Activated naive CD8-positive, alpha-beta T cell treated with anti-CD3 and anti-CD28 coated beads, Interleukin-2, amount 50 U/mL, for 24 hours (primary cell): ENCODE results near the gene DLG2.

Experiments used
- ATAC-seq: fragments of 150-1000 bp; cut with Tn5 transposase; one replicate; pipeline ENCODE4 v1.10.0; 2021
- DNase-seq: peaks from one replicate; pipeline ENCODE4 v3.0.0; 2021
- H3K27ac Mint-ChIP-seq: one replicate; pipeline ENCODE4 v1.8.0; 2021; ENCODE audit warnings: mild to moderate bottlenecking, mixed read lengths
- H3K27me3 Mint-ChIP-seq: one replicate; pipeline ENCODE4 v1.8.0; 2021; ENCODE audit warnings: mixed read lengths
- H3K36me3 Mint-ChIP-seq: one replicate; pipeline ENCODE4 v1.8.0; 2021; ENCODE audit warnings: low read depth, mixed read lengths
- H3K4me1 Mint-ChIP-seq: one replicate; pipeline ENCODE4 v1.8.0; 2021; ENCODE audit warnings: mixed read lengths
- H3K4me3 Mint-ChIP-seq: one replicate; pipeline ENCODE4 v1.8.0; 2021; ENCODE audit warnings: mild to moderate bottlenecking, moderate library complexity, mixed read lengths
- H3K9me3 Mint-ChIP-seq: one replicate; pipeline ENCODE4 v1.8.0; 2021; ENCODE audit warnings: mixed read lengths

Gene DLG2

DNA sequence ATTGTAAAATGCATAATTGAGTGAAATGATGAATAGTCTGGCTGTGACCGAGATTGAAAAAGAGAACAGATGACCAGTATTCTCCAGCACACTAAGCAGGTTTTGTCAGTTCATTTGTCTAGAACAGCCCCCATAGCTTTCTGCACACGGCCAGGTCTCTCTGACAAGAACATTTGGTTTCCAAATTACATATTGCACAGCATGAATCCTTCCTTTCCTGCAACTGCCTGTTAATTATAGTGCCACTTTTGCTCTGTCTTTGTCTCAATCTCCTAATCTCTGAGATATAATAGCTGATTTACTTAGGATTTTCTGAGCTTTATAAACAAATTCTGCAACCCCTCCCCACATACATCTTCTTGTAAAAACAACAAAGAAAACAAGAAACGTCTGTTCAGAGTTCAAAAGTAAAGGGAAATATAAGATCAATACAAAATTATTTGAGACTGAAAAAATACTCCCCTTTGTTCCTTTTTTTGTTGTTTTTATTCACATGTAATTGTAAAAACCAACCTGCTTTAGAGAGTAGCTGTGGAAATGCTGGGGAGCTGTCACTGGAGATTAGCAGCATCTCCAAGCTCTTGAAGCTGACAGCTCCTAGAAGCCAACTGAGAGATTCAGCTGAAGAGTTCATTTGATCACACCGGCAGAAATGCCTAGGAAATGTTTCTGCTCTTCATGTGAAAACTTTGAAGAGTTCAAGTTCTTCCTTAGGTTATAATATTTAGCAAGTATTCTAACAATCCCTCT, 998.1 kb downstream of the DLG2 start:
- no peaks in the 10 kb centered on the region for H3K36me3 Mint-ChIP-seq
- no peaks in the 10 kb centered on the region for H3K27me3 Mint-ChIP-seq
- peaks cover 8% of the 10 kb centered on the region for H3K9me3 Mint-ChIP-seq
- DNase-seq (no peak), ATAC-seq (no peak)
- no peak overlapping the region for H3K4me3 Mint-ChIP-seq
- H3K4me1 Mint-ChIP-seq, result no peaks in the 10 kb centered on the region
- no peak overlapping the region for H3K27ac Mint-ChIP-seq

DNA sequence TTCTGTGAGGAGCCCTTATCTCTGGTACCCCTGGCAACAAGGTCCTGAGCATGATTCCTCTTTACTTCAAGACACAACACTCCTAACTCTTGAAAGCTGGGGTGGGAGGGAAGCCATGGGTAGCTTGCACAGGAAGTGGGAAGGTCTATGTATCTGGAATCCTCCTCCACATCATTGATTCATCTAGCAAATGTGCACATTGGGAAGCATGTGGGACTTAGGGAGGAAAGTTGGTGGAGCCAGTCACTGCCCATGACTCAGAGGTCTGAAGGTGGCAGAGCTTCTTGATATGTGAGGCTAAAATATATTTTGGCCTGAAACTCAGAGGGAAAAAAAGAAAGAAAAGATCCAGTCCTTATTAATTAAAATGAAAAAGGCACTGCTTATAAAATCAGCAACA, 1000.9 kb downstream of the DLG2 start:
- H3K4me3 Mint-ChIP-seq, result no peak overlapping the region
- ATAC-seq (no peak), DNase-seq (no peak)
- no peaks in the 10 kb centered on the region for H3K4me1 Mint-ChIP-seq
- peaks cover 8% of the 10 kb centered on the region for H3K9me3 Mint-ChIP-seq
- H3K27ac Mint-ChIP-seq, result no peak overlapping the region
- H3K27me3 Mint-ChIP-seq, result no peaks in the 10 kb centered on the region
- H3K36me3 Mint-ChIP-seq, result no peaks in the 10 kb centered on the region

DNA sequence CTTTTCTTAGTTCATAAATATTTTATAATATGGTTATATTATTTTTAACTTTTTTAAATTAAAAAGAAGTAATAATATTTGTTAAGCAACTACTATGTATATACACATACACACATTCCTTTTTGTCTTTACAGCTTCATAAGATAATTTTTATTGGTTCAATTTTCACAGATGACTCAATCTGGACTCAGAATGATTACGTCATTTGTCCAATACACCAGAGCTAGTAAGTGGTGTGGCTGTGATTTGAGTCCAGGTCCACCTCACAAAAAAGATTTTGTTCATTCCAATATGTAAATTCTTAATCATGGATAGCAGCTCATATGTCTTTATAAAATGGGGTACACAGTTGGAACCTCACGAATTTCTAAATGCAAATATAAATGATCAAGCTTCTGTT, 1014.5 kb downstream of the DLG2 start:
- ATAC-seq (no peak), DNase-seq (no peak)
- no peaks in the 10 kb centered on the region for H3K27me3 Mint-ChIP-seq
- H3K4me3 Mint-ChIP-seq, result no peak overlapping the region
- H3K36me3 Mint-ChIP-seq, result no peaks in the 10 kb centered on the region
- no peaks in the 10 kb centered on the region for H3K4me1 Mint-ChIP-seq
- H3K27ac Mint-ChIP-seq, result no peak overlapping the region
- H3K9me3 Mint-ChIP-seq, result peaks cover 7% of the 10 kb centered on the region

DNA sequence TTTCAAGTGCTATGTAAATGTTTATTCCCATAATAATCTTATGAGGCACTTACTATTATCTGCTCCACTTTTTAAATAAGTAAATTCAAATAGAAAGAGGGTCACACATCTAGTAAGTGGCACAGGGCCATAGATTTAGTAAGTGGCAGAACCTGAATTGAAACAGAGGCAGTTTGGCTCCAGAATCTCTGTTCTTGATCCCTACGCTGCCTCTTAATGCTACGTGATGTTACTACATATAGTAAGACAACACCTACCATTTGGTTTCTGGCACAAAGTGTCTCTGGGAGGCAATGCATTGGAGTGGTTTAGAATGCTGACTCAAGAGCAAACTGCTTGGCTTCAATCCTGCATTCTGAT, 1018.3 kb downstream of the DLG2 start:
- Mint-ChIP-seq H3K9me3 (peaks cover 7% of the 10 kb centered on the region), H3K27me3 (no peaks in the 10 kb centered on the region), H3K36me3 (no peaks in the 10 kb centered on the region), H3K4me3 (no peak overlapping the region), H3K4me1 (no peaks in the 10 kb centered on the region), H3K27ac (no peak overlapping the region)
- DNase-seq (no peak), ATAC-seq (no peak)

DNA sequence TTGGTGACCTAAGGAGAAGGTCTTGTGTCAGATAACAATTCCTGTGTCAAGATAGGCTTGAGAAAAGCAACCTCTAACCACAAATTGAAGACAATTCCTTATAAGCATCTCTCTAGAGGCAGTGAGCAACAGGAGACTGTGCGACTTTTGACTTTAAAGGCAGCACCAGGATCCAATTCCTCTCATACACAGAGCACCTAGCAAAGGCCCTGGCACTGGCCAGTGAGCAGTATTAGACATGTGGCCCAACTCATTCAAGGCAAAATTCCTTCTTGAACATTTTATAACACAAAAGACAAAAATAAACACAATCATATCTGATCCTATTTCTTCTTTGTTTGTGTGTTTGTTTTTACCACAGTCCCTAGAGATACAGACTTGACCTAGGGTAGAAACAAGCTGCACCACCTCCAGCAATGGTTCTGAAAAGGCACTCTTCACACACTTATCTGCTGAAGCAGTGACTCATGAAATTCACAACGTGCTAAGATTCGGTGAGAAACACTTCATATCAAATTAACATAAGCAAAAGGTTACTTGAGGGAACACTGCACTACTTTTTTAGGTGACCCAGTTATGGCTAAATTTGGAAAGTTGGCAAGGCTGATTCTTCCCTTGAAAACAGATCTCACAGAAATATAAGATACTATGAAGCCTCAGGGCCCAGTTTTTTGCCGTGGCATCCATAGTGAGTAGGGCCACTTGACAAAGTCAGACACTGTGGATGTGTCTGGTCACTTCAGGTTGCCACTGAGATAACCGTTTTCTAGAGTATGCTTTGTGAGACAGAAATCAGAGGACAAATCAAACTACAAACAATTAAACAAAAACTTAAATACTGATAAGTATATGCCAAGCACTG, 1018.9 kb downstream of the DLG2 start:
- H3K4me1 Mint-ChIP-seq, result no peaks in the 10 kb centered on the region
- H3K36me3 Mint-ChIP-seq, result no peaks in the 10 kb centered on the region
- no peak overlapping the region for H3K27ac Mint-ChIP-seq
- H3K27me3 Mint-ChIP-seq, result no peaks in the 10 kb centered on the region
- peaks cover 7% of the 10 kb centered on the region for H3K9me3 Mint-ChIP-seq
- no peak for DNase-seq
- ATAC-seq, result no peak
- H3K4me3 Mint-ChIP-seq, result no peak overlapping the region

DNA sequence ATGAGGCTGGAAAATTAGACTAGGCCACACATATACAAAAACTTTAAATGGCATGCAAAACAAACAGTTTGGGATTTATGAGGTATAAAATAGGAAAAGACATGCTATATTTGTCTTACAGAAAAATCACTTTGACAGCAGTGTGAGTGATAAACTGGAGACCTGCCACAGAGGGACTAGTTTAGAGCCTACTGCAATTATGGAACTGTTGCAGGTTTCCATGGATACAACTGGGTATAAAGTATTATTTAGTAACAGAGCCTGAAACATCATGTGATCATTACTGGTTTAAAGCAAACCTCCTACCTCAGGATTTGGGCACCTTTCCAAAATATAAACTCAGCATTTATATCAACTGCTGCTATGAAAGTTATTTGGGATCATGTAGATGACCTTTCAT, 1032.5 kb downstream of the DLG2 start:
- H3K4me1 Mint-ChIP-seq, result no peaks in the 10 kb centered on the region

DNA sequence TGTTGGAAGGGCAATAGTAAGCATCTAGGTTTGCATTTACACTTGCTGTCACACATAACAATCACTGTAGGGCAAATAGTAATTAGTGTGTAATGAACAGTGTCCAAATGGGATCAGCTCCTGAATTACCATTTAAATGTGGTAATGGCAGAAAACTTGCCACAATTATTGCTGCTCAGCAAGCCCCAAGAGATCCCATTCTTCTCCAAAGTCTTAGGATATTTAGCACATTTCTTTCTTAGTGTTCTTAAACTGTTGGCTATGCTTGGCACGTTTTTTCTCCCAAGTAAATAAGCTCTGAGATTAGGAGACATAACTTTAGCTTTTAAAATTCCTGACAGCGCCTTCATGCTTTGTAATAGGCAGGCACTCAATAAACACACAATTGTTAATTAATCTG, 1037.0 kb downstream of the DLG2 start:
- Mint-ChIP-seq H3K27me3 (no peaks in the 10 kb centered on the region), H3K4me1 (no peaks in the 10 kb centered on the region), H3K9me3 (peaks cover 7% of the 10 kb centered on the region)

More for the DNA sequence above, 1032.5 kb downstream of the DLG2 start:
- no peak overlapping the region for H3K27ac Mint-ChIP-seq
- peaks cover 7% of the 10 kb centered on the region for H3K9me3 Mint-ChIP-seq
- H3K36me3 Mint-ChIP-seq, result no peaks in the 10 kb centered on the region
- H3K4me3 Mint-ChIP-seq, result no peak overlapping the region
- DNase-seq, result no peak
- H3K27me3 Mint-ChIP-seq, result no peaks in the 10 kb centered on the region
- no peak for ATAC-seq

DNA sequence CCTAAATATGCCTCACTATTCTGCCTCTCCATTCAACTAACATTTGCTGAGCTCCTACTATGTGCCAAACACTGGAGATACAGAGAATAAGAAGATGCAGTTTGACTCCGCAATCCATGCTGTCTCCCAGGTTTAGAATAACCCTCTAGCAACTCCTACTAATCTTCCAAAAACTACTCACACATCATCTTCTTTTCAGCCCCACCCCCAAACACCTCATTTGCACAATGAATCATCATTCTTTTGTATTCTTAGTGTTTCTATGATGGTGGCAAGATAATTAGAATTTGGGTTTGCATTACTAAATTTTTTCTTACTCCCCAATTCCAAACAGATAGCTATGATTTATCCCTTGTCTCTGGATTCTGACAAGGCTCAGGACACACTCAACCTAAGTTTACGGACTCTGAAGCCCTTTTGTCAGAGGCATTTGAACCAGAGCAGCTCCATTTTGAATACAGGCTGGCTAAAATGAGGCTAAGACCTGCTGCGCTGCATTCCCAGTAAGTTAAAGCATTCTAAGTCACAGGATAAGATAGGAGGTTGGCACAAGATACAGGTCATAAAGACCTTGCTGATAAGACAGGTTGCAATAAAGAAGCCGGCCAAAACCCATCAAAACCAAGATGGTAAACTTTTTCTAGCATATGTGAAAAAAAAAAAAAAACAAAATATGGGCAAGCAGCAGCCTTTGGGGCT, 1038.9 kb downstream of the DLG2 start:
- DNase-seq, result no peak
- Mint-ChIP-seq H3K36me3 (no peaks in the 10 kb centered on the region), H3K4me3 (no peak overlapping the region), H3K9me3 (no peaks in the 10 kb centered on the region), H3K27ac (no peak overlapping the region), H3K4me1 (no peaks in the 10 kb centered on the region), H3K27me3 (no peaks in the 10 kb centered on the region)
- no peak for ATAC-seq

More for the DNA sequence above, 1037.0 kb downstream of the DLG2 start:
- no peak overlapping the region for H3K4me3 Mint-ChIP-seq
- DNase-seq, result no peak
- no peak overlapping the region for H3K27ac Mint-ChIP-seq
- H3K36me3 Mint-ChIP-seq, result no peaks in the 10 kb centered on the region
- ATAC-seq, result no peak

DNA sequence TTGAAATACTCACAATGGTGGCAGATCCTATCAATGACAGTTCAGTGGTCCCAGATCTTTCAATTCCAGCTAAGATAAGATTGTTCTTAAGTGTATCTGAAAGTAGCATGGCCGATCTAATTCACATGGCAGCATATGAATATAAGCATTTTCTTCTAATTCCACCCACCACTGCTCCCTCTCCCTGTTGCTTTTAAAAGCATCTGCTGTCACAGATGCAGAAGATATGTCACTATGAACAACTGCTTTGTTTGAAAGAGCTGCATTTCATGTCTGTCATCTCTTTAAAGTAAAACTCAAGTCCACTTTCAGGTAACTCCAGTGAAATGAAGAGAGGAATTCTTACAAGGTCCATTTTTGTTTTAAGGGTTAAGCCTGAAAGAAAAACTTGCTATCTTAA, 1044.0 kb downstream of the DLG2 start:
- H3K4me1 Mint-ChIP-seq, result no peaks in the 10 kb centered on the region
- no peak overlapping the region for H3K4me3 Mint-ChIP-seq
- ATAC-seq, result no peak
- H3K9me3 Mint-ChIP-seq, result no peaks in the 10 kb centered on the region
- no peak overlapping the region for H3K27ac Mint-ChIP-seq
- no peaks in the 10 kb centered on the region for H3K36me3 Mint-ChIP-seq
- no peaks in the 10 kb centered on the region for H3K27me3 Mint-ChIP-seq
- DNase-seq, result no peak

DNA sequence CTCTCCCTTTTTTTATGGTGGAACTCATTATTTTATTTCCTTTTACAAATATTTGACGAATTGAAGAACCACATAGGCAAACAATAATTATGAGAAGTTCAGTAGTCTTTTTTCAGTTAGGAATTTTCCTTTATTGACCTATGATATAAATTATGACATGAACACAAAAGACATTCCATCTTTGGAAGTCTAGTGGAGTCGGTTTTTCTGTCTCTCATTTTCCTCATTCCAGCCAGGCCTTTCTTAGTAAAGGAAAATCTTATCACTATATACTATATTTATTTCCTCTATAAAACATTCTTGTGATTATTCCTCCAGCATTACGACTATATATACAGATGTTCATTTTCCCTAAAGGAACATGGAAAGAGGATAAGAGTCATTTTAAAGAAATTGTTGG, 1046.1 kb downstream of the DLG2 start:
- Mint-ChIP-seq H3K4me3 (no peak overlapping the region), H3K9me3 (peaks cover 7% of the 10 kb centered on the region), H3K27ac (no peak overlapping the region), H3K27me3 (no peaks in the 10 kb centered on the region), H3K36me3 (no peaks in the 10 kb centered on the region), H3K4me1 (no peaks in the 10 kb centered on the region)
- ATAC-seq (no peak), DNase-seq (no peak)

DNA sequence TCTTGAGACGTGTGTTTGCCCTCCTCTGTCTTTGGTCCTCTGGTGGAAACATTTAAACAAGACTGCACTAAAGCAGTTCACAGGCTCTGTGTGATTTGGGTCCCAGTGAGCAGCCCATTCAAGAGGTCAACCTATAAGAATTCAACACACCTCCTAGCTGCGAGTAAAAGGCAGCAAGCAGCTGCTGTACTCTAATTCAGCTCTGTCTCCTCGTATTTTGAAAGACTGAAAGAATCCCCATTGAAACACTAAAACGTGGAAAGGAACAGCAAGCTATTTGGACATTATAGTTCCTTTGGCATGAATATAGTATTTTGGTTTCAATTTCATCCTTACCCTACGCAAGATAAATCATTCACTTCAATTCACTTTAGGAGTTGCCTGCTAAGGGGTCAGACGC, 1046.7 kb downstream of the DLG2 start:
- DNase-seq (no peak), ATAC-seq (no peak)
- Mint-ChIP-seq H3K4me1 (no peaks in the 10 kb centered on the region), H3K9me3 (peaks cover 7% of the 10 kb centered on the region), H3K36me3 (no peaks in the 10 kb centered on the region), H3K4me3 (no peak overlapping the region), H3K27ac (no peak overlapping the region), H3K27me3 (no peaks in the 10 kb centered on the region)

DNA sequence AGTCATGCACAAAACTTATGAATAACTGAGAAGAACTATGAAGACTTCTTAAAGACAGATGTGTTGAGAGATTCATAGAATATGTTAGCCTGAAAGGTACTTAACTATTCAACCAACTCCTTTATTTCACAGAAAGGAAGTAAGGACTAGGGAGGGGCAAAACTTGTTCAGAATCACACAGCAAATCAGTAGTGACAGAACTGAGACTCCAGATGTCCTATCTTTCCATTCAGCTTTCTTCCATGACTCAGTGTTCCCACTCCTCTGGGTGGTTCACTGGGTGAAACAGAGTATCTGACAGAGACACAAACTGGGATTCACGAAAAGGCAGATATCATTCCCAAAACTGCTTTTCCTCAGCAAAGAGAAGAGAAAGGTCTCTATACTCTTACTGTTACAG, 1053.3 kb downstream of the DLG2 start:
- Mint-ChIP-seq H3K27ac (no peak overlapping the region), H3K36me3 (no peaks in the 10 kb centered on the region), H3K4me3 (no peak overlapping the region), H3K9me3 (peaks cover 29% of the 10 kb centered on the region), H3K4me1 (no peaks in the 10 kb centered on the region), H3K27me3 (no peaks in the 10 kb centered on the region)
- DNase-seq (no peak), ATAC-seq (no peak)

DNA sequence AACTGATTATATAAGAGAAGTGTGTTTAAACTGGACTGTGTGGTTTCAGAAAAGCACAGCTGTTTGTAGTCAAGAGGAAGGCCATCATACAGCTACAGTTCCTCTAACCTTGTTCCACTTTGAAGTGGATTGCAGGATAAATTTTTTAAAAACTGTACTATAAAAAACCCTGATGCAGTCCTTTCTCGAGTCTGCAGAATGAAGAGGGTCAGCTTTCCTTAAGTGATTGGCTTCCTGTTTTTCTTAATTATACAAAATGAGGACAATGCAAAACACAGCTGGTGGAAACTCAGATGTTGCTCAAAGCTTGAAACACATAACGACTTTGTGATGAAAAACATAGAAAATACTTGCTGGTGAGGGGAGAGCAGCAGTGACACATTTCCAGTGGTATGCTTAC, 1060.5 kb downstream of the DLG2 start:
- no peak overlapping the region for H3K27ac Mint-ChIP-seq
- no peaks in the 10 kb centered on the region for H3K4me1 Mint-ChIP-seq
- no peak overlapping the region for H3K4me3 Mint-ChIP-seq
- H3K27me3 Mint-ChIP-seq, result no peaks in the 10 kb centered on the region
- H3K36me3 Mint-ChIP-seq, result no peaks in the 10 kb centered on the region
- H3K9me3 Mint-ChIP-seq, result peaks cover 21% of the 10 kb centered on the region
- no peak for DNase-seq
- no peak for ATAC-seq

DNA sequence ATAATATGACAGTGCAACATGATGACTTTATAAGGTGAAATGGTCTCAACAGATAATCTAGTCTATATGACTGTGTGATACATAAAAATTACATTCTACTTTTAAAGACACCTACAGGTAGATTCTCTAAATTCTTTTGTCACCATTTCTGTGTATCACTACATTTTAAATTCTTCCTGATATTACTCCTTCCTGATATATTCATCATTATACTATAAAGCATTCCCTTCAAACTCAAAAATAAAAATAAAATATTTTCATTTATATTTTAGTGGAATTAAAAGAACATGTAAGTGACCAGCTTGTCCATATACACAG, 1062.3 kb downstream of the DLG2 start:
- Mint-ChIP-seq H3K4me1 (no peaks in the 10 kb centered on the region), H3K9me3 (peaks cover 8% of the 10 kb centered on the region), H3K27ac (no peak overlapping the region), H3K36me3 (no peaks in the 10 kb centered on the region), H3K27me3 (no peaks in the 10 kb centered on the region), H3K4me3 (no peak overlapping the region)
- no peak for DNase-seq
- ATAC-seq, result no peak
